ENCODE measurements around the gene PAK1.
"Not testable (repeated sequence)": the region's sequence is repeated elsewhere in the genome, so short reads cannot be mapped to it uniquely, and the experiment has no call there.

The PAK1 gene

DNA sequence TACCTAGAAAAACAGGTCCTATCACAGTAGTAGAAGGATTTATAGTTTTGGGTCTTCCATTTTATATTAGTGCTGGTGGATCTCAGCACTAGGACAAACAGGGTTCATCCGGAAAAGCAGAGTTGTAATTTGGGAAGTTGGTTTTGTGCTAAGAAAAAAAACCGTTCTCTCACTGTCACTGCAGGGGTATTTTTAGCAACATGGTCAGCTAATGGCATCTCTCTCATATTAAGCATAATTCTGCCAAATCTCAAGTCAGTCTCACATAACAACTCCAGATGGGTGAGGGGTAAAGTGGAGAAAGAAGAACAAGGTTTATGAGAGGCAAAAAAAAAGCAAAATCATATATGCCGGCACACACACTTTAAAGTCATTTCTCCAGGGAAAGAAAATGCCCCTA, 120.8 kb downstream of the PAK1 start:
- no peak for DNase-seq

DNA sequence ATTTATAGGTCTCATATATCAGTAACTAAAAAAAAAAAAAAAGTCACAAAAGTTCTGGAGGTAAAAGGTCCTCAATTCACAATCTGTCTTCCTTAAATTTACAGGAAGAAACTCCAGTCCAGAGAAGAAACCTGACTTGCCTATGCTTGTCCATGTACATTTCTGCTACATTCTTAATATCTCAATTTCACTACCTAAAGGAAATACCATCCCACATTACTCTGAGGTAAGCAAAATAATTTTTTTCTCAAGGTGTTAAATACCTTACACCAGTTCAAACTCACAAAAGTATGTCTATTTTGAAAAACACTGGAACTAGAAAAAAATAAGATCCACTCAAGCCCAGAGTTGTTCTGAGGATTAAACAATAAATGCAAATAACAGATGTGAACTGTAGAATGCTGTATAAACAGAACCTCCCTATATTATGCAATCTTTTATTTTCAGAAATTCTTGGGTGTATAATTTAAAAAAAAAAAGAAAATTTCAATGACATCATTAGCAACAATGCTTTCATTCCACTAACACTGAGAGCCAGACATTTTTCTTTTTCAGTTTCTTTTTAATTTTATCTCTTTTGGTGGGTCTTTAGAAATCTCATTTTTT, 122.5 kb downstream of the PAK1 start:
- no peak for DNase-seq

DNA sequence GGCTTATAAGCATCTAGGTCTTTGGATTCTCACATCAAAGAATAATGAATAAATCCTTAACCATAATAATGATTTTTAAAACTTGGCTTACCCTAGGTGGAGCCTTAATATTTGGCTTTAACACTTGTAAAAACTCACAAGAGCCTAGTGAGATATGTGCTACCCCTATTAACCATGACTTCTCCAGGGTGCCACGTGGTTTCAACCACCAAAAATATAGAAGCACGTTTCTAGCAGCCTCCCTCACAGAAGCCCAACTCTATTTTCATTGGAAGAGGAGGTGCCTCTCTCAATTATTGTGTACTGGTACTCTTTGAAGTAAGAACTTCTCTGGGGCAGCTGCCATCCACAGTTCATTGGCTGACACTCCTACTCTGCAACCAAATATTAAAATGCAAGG, 125.9 kb downstream of the PAK1 start:
- DNase-seq: no peak

DNA sequence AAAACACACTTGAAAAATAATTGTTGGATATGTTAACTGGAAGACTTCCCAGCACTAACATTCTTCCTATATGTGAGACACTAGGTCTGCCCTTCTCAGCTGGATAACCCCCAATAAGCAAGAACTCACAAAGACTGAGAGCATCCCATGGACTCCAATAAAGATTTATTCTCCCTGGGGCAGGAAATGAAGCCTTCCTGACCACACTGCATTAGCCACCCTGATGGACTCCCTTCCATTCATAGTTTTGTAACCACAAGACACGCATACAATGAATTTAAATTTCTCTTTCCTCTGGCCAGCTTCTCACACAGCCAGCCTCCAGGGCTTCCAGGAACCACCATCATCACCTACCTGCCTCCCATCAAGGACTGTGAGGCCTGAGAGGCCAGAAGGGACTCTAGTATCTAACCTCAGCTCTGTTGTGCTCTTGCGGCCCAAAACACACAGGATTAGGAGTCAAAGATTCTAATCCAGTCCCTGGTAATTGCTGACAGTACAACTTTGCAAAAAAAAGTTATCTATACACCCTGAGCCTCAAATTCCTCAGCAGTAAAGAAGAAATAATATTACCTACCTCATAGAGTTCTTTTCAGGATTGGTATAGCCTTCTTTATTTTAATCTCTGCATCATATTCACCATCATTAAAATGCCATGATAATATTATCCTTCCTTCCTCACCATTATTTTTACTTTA, 126.8 kb downstream of the PAK1 start:
- DNase-seq: no peak

DNA sequence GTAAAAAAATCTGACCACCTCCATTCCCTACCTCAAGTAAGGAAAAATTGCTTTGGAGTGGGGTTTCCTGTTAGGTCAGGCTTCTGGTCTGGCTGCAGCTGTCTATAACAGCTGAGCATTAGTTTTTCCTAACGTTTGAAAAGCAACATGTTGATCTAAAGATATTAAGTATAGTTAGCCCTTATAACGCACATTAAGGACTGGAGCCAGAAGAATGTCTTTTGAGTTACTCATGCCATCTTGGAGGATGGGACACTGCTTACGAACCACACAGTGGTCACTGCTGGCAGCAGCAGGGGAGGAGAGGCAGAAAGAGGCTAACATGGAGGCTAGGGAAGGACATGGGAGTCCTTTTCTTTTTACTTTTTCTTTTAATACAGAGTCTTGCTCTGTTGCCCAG, 128.3 kb downstream of the PAK1 start:
- no peak for DNase-seq

DNA sequence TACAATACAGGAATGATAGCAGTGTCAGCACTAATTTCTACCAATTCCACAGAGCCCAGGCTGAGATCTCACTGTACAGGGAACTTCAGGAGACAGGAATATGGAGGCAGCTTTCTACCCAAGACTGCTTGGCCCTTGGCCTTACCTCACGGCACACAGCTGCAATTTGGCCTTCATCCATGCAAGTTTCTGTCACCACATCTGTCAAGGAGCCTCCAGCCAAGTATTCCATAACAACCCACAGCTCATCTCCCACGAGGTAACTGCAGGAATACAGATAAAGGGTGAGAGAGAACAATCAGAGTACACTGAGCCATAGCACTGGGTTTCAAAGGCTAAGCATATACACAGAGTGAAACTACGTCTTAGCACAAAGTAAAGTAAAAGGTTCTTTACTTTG, 133.4 kb downstream of the PAK1 start:
- DNase-seq: no peak

DNA sequence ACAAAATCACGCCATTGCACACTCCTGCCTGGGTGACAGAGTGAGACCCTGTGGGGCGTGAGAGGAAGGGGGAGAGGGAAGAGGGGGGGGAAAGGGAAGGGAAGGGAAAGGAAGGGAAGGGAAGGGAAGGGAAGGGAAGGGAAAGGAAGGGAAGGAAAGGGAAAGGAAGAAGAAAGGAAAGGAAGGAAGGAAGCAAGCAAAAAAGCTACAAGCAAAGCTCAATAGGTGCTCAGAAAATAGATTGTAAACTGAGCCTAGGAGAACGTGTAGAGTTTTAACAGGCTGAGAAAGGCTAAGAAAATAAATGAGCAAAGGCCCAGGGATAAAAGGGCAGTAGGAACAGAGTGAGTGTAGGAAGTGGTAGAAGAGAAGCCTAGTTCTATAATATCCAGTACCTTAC, 141.6 kb downstream of the PAK1 start:
- DNase-seq: no peak

DNA sequence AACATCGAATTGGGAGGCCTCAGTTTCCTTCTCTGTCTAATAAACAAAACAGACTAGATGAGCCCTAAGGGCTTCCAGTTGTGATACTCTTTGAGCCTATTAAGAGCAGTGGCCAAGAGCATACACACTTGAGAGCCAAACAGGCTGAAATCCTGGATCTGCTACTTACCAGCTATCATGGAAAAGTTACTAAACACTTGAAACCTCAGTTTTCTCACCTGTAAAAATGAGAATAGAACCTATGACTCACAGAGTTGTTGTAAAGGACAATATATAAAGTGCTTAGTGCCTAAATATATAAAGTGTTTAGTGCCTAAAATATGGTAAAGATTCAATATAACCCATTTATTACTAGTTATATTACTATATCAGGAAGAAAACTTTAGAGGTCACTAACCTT, 148.7 kb downstream of the PAK1 start:
- DNase-seq: no peak

DNA sequence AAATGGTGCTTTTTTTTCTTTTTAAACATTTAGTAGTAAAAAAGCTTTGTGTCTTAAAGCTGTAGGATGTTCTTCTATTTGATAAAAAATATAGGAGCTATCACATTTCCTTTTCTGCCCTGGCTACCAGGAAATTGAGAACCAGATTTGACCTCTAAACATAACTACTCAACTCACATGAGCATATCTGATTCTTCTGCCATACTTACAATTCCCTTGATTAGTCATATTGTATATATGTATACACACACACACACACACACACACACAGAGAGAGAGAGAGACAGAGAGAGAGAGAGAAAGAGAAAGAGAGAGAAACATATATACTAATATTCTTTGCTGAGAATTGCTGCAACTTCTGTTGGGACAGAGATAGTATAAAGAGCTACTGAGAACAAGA, 149.4 kb downstream of the PAK1 start:
- no peak for DNase-seq

DNA sequence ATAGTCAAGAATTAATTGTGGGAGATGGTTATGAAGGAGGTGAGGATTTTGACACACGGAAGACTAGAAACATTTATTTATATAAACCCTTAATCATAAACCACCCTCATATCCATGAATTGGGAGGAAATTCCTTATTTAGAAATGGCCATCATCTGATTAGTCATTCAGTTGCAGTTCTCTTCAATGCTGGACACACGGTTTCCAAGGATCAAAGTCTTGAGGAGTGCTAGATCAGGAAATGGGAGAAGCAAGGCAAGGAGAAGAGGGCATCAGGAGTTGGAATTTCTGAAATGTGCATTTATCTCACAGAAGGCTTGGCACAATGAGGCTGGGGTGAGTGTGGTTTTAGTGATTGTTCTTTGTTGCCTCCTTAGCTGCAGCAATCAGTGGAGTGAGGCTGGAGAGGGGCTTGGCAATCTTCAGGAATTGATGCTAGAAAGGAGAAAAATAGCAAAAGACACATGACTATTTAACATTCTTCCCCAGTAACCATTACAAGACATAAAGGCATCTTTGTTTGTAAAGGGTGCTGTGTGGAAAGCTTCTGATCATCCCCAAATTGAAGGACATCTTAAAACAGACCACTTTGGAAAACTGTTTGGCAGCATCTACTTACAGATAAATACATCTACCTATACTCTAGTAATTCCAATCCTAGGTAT, 150.8 kb downstream of the PAK1 start:
- DNase-seq: no peak

DNA sequence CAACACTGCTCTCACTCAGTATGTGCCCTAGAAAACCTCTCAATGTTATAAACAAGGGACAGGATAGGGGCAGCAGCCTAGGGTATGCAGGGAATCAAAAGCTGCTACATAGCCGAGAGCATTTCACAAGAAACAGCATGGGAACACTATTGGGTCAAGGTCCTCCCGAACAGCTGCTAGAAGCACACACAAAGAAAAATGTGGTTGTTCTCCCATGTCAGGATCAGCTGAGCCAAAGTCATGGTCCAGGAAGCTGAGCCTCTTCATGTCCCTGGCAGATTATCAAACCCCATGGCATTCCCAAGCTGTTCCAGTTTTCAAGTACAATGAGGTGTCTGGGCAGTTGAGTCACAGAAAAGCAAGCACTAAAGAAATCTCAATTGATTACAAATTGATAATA, 151.4 kb downstream of the PAK1 start:
- DNase-seq: no peak

DNA sequence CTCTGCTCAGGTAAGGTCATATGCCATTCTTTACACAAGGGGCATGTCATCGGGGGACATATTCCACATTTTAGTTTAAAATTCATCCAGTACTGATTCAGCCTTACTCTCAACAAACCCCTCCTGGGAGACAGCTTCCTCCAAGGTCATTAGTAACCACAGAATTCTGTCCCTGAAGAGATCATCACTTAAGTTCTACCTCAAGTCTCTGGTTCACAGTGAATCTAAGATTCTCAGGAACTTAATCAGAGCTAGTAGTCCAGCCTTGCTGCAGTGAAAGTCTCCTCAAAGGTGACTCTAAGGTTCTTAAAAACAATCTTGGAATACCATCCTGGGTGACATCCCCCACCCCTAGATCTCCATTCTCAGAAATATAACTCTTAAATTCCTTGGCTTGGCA, 153.5 kb downstream of the PAK1 start:
- DNase-seq: no peak

DNA sequence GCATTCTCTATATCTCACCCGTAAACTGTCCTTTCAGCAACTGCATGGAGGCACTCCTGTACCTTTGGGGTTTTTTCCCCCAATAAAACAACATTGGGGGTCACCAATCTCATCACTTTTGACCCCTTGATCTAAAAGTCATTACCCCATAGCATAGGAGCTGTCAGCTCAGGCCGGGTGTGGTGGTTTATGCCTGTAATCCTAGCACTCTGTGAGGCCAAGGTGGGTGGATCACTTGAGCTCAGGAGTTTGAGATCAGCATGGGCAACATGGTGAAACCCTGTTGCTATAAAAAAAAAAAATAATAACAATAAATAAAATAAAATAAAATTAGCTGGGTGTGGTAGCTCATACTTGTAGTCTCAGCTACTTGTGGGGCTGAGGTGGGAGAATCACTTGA, 155.3 kb downstream of the PAK1 start:
- DNase-seq: no peak

DNA sequence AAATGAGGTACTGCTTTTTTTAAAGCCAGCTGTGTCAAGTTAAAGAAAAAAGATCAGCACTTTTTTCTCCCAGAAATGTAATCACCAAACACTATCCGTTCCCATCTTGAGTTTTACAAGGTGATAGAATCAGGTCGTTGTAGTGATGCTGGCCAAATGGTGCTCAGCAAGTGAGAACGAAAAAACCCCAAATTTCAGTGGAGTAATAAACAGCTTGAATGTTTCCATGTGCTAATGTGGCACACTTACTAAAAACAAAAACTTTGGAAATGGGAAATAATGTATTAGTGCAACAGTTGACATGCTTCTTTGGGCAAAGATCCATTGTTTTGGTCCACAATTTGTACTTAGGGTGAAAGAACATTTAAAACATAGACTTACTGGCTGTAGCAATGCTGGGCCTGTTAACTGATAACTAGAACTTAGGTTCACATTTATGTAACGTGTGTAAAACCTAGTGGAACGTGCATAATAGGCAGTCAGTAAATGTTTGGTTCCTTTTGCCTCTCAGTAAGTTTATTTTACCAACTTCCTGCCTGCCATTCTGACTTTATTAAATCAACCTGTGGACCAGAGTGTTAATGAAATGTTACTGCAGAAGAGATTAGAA, 157.1 kb downstream of the PAK1 start:
- no peak for DNase-seq

DNA sequence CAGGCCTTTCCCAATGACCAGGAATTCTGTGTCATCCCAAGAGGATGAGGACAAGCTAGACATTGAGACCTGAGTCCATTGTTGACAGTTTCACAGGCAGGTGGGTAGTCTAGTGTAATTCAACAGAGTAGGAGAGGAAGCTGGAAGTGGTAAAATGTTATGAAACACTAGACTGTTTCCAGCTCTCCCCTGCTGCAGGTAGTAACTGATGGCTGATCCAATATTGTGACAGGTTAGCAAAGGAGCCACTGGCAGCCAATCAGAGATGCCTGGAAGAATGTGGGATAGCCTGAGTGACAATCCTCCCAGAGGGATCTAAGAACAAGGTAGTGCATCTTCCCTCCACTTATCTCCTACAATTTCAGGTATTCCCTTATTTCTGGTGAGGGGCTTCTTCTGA, 161.8 kb downstream of the PAK1 start:
- no peak for DNase-seq

DNA sequence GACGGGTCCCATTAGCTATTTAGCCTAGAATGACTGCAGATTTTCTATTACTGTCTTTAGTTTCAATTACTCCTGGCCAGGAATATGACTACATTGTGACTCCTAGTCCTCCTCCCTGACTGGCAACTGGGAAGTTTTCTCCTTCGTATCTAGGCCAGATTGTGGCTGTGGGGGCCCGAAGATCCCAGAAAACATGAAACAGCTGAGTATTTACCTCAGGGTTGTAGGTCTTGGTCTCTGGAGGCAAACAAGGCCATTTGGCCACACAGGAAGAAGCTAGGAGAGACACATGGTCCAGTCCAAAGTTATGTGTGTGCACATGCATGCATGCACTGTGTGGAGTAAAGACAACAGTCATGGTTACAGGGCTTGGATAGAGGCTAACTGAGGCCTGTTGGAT, 162.2 kb downstream of the PAK1 start:
- no peak for DNase-seq

DNA sequence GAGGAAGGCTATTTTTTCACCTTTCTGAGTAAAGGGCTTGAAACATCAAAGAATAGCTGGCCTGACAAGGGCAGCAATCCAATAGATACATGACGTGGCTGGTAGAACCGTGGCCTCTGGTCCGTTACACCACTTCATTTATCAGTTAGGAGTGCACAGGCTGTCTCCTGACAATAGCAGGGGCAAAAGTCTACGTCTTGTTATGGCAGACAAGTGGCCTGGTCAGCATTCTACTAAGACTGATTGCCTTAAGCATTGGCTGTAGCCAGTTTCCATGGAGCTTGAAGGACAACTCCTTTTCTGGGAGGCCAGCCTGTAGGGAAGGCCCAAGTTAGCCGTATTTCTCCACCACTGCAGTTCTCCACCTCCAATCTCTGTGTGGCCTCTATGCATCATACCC, 163.2 kb downstream of the PAK1 start:
- no peak for DNase-seq

DNA sequence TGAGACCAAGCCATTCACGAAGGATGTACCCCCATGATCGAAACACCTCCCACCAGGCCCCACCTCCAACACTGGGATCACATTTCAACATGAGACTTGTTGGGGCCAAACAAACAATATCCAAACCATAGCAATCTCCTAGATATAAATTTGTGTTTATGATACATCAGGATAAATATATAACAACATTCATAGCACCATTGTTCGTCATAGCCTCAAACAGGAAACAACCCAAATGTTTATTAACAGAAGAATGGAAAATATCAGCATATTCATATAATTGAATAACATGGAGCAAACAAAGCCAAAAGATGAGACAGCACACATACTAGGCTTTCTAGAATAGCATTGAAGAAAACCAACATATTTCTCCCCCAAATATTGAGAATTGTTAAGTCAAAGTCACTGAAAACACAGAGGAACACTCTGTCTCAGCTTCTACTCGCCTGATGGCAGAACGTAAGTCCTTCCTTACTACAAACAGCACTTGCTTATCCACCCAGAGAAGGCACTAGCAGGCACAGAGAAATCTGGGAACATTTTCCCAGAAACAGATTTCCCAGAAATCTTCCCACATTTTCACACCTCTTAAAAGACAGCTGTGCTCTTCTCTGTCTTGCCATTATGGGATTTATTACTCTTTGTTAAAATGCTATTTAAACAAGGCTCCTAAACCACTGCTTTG, 164.4 kb downstream of the PAK1 start:
- DNase-seq: no peak

DNA sequence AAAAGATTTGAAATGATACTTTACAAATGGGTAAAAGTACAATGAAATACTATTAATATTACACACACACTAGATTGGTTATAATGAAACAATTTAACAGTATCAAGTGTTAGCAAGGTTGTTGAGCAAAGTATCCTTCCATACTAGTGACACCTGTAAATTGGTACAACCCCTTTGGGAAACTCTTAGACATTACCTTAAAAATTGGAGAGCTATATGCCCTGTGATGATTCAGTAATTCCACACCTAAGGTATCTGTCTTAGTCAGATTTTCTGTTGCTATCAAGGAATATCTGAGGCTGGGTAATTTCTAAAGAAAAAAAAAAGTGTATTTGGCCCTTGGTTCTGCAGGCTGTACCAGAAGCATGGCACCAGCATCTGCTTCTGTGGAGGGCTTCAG, 165.1 kb downstream of the PAK1 start:
- DNase-seq: no peak

DNA sequence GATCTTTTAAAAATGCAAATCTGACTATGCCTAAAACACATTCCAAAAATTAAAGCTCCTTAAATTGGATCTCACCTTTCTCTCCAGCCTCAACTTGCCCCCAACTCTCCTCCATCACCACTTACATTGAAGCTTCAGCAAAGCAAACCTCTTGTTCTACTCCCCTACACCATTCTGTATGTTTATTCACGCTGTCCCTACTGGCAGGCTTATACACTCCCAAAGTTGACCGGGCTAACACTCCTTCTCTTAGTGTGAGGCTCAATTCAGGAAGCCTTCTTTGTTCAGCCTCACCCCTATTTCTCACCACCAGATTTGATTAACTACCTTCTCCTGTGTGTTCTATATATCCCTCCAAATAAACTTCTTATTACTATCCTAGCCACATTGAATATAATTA, 170.6 kb downstream of the PAK1 start:
- no peak for DNase-seq

DNA sequence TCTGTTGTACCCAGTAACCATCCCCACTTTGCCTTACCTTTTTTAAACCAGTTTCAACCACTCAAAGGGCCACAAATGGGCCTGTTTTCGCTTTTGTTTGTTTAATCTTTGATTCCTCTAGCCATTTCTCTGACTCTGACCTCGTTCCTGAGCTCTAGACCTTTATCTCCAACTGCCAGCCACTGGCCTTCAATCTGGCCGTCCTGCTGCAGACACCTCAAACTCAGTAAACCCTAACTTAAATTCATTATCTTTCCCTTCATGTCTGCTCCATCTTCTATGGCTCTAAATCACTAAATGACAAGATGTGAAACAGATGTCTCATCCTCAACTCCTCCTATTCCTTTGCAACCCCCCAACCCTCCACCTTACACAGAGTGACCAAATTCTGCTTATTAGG, 171.1 kb downstream of the PAK1 start:
- DNase-seq: no peak

DNA sequence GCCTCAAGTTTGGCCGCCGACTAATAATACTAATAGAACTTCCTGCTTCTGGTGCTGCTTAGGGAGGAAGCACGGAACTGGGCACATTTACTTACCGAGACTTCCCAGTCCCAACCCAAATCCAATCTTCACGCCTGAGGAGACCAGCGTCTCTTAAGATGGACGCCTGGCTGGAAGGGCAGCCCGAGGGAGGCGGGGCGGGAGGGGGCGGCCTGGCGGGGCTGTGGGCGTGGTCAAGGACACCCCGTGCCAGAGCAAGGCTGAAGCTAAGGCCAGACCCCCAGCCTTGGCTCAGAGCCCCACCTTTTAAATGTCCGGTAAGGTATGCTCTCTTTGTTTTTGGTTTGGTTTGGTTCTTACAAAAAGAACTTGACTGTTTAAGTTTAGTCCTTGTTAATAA, 172.4 kb downstream of the PAK1 start, which contains the start of gene GDPD4:
GDPD4 (minus strand) TSS at position 177 of the 400 bp plus-strand sequence. CDS start 16,549 bp downstream, outside the sequence.
- no peak for DNase-seq

DNA sequence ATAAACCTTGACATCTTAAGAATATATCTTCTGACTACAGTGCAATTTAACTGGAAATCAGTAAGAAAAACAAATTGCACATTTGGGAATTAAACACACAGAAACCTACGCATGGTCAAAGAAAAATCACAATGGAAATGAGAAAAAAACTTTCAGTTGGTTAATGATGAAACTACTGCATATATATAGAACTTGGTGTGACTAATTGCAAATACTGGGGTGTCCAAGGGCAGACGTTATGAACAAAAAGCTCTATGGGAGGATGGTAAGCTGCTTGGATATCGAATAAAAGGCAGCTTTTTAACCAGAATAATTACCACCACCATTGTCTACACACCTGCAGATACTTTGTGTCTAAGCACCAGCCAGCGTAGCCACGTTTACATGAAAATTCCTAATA, 173.2 kb downstream of the PAK1 start:
- no peak for DNase-seq

DNA sequence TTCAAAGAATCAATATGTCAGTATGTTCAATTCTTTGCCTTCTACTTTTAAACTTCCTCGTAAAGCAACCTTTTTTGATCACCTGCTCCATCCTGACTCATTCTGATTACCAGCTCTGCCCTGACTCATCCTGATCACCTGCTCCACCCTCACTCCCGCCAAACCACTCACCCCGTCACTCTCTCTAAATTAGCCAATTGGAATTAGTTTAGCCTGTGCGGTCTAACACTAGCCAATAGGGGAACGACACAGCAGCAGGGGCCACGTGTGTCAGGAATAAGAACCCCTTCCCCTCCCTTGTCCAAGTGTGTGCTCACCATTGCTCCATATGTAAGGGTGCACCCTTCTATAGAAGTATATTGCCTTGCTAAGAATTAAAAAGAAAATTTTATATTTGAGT, 173.9 kb downstream of the PAK1 start:
- DNase-seq: not testable (repeated sequence)
